Measurements from ENCODE around the gene TM9SF1. TPM values are rescaled to one million over a fixed set of nuclear protein-coding genes. Genes with fewer than 3 reads are reported as not detected.

Gene TM9SF1
- total RNA-seq, 6 experiments from 2014 or later, result 68.1 to 80.4 (median 71.0) TPM

GRCh38 chr14:24189460-24189859 lies 5.8 kb downstream of the TM9SF1 start:
- no peak for TF ChIP-seq CTCF (IDR thresholded peaks at IDR 0.05)
- Mint-ChIP-seq H3K4me1 (ENCODE audit: low read depth) (peaks cover 48% of the 10 kb centered on the region), H3K27ac (peak overlapping the region; percentile 92), H3K27me3 (ENCODE audit: insufficient read depth) (no peaks in the 10 kb centered on the region; the same call in 1 of the 2 replicates), H3K36me3 (ENCODE audit: low read depth) (peaks cover 29% of the 10 kb centered on the region), H3K4me3 (peak overlapping the region; percentile 90), H3K9me3 (no peaks in the 10 kb centered on the region)
- DNase-seq, result no peak

GRCh38 chr14:24189059-24189375 lies 6.2 kb downstream of the TM9SF1 start:
- H3K9me3 Mint-ChIP-seq, result no peaks in the 10 kb centered on the region
- peak overlapping the region; percentile 92 for H3K27ac Mint-ChIP-seq
- peaks cover 44% of the 10 kb centered on the region for H3K4me1 Mint-ChIP-seq (ENCODE audit: low read depth)
- peak overlapping the region; percentile 90 for H3K4me3 Mint-ChIP-seq
- DNase-seq, result no peak
- H3K36me3 Mint-ChIP-seq (ENCODE audit: low read depth), result peaks cover 26% of the 10 kb centered on the region
- H3K27me3 Mint-ChIP-seq (ENCODE audit: insufficient read depth), result peaks cover 2% of the 10 kb centered on the region
- TF ChIP-seq CTCF (IDR thresholded peaks at IDR 0.05), result no peak

DNA sequence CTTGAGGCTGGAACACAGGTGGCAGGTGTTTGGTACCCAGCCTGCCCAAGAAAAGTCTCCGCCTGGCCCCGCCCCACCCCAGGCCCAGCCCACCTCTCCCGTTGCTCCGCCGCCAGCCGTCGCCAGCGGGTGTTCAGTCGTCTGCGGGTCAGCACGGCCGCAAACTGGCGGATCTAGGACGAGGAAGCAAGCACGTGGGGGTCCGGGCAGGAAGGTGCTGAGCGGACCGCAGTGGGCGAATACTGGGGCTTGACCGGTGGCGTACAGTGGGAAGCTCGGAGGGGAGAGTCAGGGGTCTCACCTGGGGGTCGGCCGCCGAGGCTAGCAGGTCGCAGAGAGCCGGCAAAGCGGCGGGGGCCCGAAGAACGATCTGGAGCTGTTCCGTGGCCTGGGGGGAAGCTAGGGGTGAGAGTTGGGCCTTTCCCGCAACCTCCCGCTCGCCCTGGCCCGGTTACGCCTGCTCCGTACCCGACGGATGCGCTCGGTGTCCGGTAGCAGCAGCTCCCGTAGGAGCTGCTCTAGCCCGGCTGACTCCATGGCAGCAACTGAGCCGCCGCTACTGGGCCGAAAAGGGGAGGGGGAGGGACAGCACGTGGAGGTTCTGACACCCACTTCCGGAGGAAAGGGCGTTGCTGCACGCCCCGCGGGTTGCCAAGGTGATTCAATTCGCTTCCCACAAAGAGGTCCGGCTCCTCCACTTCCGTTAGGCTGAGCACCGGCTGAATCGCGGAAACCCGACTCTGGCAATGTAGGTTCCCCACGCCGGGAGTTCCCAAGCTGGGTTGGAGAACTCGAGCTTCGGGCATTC lies 6.8 kb downstream of the TM9SF1 start, which contains the start of gene IPO4:
TSS of gene IPO4 (minus strand) at position 566 of the 808 bp plus-strand sequence. CDS start at position 537, 29 bp downstream.
- peak within 1 kb of the TSS; percentile 92 for H3K27ac Mint-ChIP-seq
- no peaks in the 10 kb centered on the region for H3K9me3 Mint-ChIP-seq
- no peak for TF ChIP-seq CTCF (IDR thresholded peaks at IDR 0.05)
- peak; percentile 97 for DNase-seq
- peaks cover 4% of the 10 kb centered on the region for H3K27me3 Mint-ChIP-seq (ENCODE audit: insufficient read depth)
- H3K4me3 Mint-ChIP-seq, result peak within 1 kb of the TSS; percentile 90
- peaks cover 41% of the 10 kb centered on the region for H3K4me1 Mint-ChIP-seq (ENCODE audit: low read depth)
- H3K36me3 Mint-ChIP-seq (ENCODE audit: low read depth), result peaks cover 26% of the 10 kb centered on the region

GRCh38 chr14:24187539-24187915 lies 7.7 kb downstream of the TM9SF1 start:
- Mint-ChIP-seq H3K9me3 (no peaks in the 10 kb centered on the region), H3K4me1 (ENCODE audit: low read depth) (peaks cover 35% of the 10 kb centered on the region), H3K27ac (peak overlapping the region; percentile 92)

DNA sequence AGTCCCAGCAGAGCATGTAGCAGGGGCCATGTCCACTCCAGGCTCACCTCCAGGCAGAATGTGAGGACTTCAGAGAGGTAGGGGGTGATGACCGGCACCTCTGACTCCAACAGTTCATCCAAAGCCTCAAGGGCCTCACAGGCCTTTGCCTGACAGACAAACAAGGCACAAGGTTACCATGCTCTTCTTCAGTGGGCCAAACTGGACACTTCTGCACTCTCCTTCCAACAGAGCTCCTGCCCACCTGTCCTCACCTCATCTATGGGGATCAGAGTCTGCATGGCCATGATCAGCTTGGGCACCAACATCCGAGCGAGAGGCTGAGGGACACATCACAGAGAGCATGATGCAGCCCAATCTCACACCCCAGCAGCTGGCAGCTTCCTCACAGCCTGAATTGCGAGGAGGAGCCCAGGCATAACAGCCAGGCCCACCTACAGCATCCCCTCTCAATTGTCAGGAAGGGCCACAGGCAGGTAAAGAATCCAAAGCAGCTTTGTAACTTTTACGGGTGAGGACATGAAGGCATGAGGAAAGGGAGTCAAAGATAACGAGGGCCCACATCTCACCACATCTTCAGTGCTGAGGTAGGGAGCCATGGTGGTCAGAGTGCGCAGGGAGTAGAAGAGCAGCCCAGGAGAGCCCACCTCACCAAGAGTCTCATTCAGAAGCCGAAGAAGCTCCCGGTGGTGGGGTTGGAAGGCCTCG lies 8.3 kb downstream of the TM9SF1 start:
- Mint-ChIP-seq H3K27ac (peak overlapping the region; percentile 3; the same call in 1 of the 2 replicates), H3K4me3 (peak overlapping the region; percentile 90)
- no peak for DNase-seq

More at GRCh38 chr14:24187539-24187915, 7.7 kb downstream of the TM9SF1 start:
- peak overlapping the region; percentile 90 for H3K4me3 Mint-ChIP-seq
- DNase-seq, result no peak
- H3K27me3 Mint-ChIP-seq (ENCODE audit: insufficient read depth), result peaks cover 7% of the 10 kb centered on the region
- peaks cover 23% of the 10 kb centered on the region for H3K36me3 Mint-ChIP-seq (ENCODE audit: low read depth)
- TF ChIP-seq CTCF (IDR thresholded peaks at IDR 0.05), result no peak

More for the DNA sequence above, 8.3 kb downstream of the TM9SF1 start:
- Mint-ChIP-seq H3K36me3 (ENCODE audit: low read depth) (peaks cover 20% of the 10 kb centered on the region; the same call in 1 of the 2 replicates), H3K9me3 (no peaks in the 10 kb centered on the region), H3K27me3 (ENCODE audit: insufficient read depth) (peaks cover 7% of the 10 kb centered on the region), H3K4me1 (ENCODE audit: low read depth) (peaks cover 30% of the 10 kb centered on the region)
- no peak for TF ChIP-seq CTCF (IDR thresholded peaks at IDR 0.05)

Data from HFFc6 (cell line).